SK-N-MC (cell line): Measurements from ENCODE around the gene MSANTD7.
"Not testable (repeated sequence)": the region's sequence is repeated elsewhere in the genome, so short reads cannot be mapped to it uniquely, and the experiment has no call there.

Source experiments
- DNase-seq: peaks from one replicate; pipeline ENCODE4 v3.0.0-alpha.2; 2011; ENCODE audit warnings: low read depth, low spot score
- H3K27ac ChIP-seq: fragments of 200-600 bp; sonication (generic); 2 replicates; pipeline ENCODE4 v1.5.1; 2016; ENCODE audit warnings: mixed run types
- H3K36me3 ChIP-seq: fragments of 200-600 bp; sonication (generic); 2 replicates; pipeline ENCODE4 v1.6.1; 2017; ENCODE audit warnings: antibody characterized with exemption, low read length, mixed read lengths; ENCODE audit not compliant: insufficient read depth
- H3K4me3 ChIP-seq: fragments of 200-600 bp; sonication (generic); 2 replicates; pipeline ENCODE4 v1.5.1; 2016
- H3K9ac ChIP-seq: fragments of 200-600 bp; sonication (generic); 2 replicates; pipeline ENCODE4 v1.8.0; 2017; ENCODE audit warnings: mixed run types, mixed read lengths; ENCODE audit not compliant: insufficient read length
- H3K9me3 ChIP-seq: fragments of 200-600 bp; sonication (generic); 2 replicates; pipeline ENCODE4 v1.6.1; 2017; ENCODE audit warnings: low read depth, mild to moderate bottlenecking, antibody characterized with exemption, low read length, moderate library complexity, mixed read lengths
- EZH2 ChIP-seq: fragments of 200-600 bp; sonication (generic); IDR thresholded peaks from one replicate; pipeline ENCODE4 v1.6.1; 2017; ENCODE audit warnings: antibody characterized with exemption
- FOXP2 ChIP-seq: optimal IDR thresholded peaks from 2 replicates; pipeline ENCODE3; 2011; ENCODE audit warnings: mild to moderate bottlenecking, moderate library complexity; ENCODE audit not compliant: insufficient read depth; ENCODE audit errors: extremely low read length, control extremely low read depth
- POLR2AphosphoS5 ChIP-seq: IDR thresholded peaks from 2 replicates; pipeline ENCODE4 v1.6.1; 2012; ENCODE audit warnings: mild to moderate bottlenecking, low read depth, low read length, borderline replicate concordance

Gene MSANTD7

DNA sequence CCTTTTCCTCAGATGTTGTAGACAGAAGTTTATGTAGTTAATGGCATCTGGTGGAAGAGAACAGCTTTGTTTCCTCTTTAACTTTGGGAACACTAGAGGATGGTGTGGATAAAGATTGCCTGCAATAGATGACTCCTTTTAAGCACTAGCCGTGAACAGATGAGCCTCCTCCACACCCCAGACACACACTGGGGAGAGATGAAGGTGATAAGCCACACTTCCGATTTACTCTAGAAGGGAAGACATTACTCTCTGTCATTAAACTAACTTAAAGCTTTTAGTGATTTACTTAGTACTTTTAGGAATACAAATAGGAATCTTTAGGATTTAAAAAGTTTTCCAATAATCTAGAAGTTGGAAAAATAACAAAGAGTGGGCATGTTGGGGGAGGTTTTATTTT lies 6.8 kb downstream of the MSANTD7 start:
- no peak overlapping the region for H3K4me3 ChIP-seq
- H3K36me3 ChIP-seq = peaks cover 31% of the 10 kb centered on the region
- H3K27ac ChIP-seq = no peak overlapping the region
- DNase-seq = no peak
- H3K9me3 ChIP-seq = no peaks in the 10 kb centered on the region
- TF ChIP-seq POLR2AphosphoS5 (no peak), EZH2 (no peak), FOXP2 (no peak)
- no peak overlapping the region for H3K9ac ChIP-seq

GRCh38 chr10:14852236-14852635 lies 14.1 kb downstream of the MSANTD7 start:
- Histone ChIP-seq H3K27ac (no peak overlapping the region), H3K9me3 (no peaks in the 10 kb centered on the region), H3K4me3 (no peak overlapping the region), H3K9ac (no peak overlapping the region), H3K36me3 (peaks cover 7% of the 10 kb centered on the region; the same call in 1 of the 2 replicates)
- TF ChIP-seq EZH2 = no peak
- no peak for TF ChIP-seq FOXP2
- TF ChIP-seq POLR2AphosphoS5 = no peak
- no peak for DNase-seq

DNA sequence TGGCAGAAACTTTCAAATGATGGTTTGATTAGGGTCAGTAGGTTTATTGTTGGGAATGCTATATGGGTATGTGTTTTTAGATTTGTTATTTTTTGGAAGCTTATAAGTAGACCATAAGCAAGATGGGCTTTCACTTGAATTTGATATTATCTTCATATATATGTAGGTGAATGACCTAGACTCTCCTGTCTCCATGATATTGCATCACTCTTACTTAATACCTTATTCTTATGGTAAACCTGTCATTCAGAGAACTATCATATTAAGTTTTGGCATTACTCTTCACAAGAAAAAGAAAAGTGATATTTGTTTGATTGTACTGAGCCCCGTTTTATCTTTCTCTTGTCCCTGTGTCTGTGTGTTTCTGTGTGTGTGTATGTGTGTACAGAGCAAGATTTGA lies 17.3 kb downstream of the MSANTD7 start:
- no peak overlapping the region for H3K27ac ChIP-seq
- no peaks in the 10 kb centered on the region for H3K9me3 ChIP-seq
- H3K36me3 ChIP-seq = peaks cover 7% of the 10 kb centered on the region; the same call in 1 of the 2 replicates
- H3K9ac ChIP-seq = no peak overlapping the region
- no peak overlapping the region for H3K4me3 ChIP-seq
- DNase-seq = no peak
- TF ChIP-seq EZH2 (no peak), POLR2AphosphoS5 (no peak), FOXP2 (no peak)

DNA sequence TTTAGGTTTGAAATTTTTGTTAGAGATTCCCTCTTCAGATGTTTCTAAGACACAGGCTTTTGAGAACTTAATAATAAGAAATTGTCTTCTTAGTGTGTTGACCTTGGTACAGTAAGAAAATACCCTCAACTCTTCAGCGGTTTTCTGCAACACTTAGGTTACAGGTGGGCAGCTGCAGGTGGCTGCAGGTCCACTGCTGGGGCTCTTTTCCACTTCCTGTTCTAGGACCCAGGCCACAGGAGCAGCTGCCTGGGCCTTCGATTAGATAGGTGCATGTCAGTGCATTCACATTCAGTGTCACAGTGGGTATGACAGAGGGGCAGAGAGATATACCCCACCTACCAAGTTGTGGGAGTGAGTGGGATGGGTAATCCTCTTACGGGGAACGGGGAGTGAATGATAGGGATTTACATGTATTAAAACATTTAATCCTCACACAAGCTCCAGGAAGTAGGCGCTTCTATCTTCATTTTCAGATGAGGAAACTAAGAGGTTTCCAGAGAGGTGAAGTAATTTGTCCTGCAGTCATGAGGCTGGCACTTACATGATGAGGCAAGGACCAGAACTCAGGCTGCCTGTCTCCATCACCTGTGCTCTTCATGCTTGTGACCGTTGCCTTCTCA lies 20.3 kb downstream of the MSANTD7 start:
- no peak for DNase-seq
- Histone ChIP-seq H3K4me3 (no peak overlapping the region), H3K9ac (no peak overlapping the region), H3K36me3 (no peaks in the 10 kb centered on the region), H3K27ac (no peak overlapping the region), H3K9me3 (no peaks in the 10 kb centered on the region)
- TF ChIP-seq POLR2AphosphoS5 (no peak), FOXP2 (no peak), EZH2 (no peak)

DNA sequence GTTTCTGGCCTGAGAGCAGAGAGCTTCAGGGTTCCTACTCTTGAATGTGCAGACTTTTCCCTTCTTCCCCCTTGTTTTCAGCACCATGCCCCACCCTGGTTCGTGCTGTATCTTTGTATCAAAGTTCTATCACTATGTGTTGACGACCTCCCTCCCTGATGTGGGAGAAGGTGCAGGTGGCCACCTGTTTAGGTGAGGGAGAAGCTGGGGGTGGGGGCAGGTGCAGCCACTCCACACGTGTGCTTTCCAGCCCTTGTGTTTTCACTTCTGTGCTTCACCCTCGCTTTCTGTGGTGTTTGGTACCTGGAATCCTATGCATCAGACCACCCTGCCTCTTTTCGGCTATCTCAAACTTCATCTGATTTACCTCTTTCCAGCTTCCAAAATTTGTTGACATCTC lies 20.9 kb downstream of the MSANTD7 start:
- no peak for DNase-seq
- no peaks in the 10 kb centered on the region for H3K9me3 ChIP-seq
- H3K9ac ChIP-seq = no peak overlapping the region
- H3K36me3 ChIP-seq = no peaks in the 10 kb centered on the region
- no peak overlapping the region for H3K4me3 ChIP-seq
- H3K27ac ChIP-seq = no peak overlapping the region
- TF ChIP-seq FOXP2 (no peak), EZH2 (no peak), POLR2AphosphoS5 (no peak)

- H3K9me3 ChIP-seq = no peaks in the 10 kb centered on the region
- DNase-seq = no peak
- no peak overlapping the region for H3K9ac ChIP-seq
- TF ChIP-seq FOXP2 (no peak), EZH2 (no peak), POLR2AphosphoS5 (no peak)
- no peaks in the 10 kb centered on the region for H3K36me3 ChIP-seq
- no peak overlapping the region for H3K27ac ChIP-seq
- no peak overlapping the region for H3K4me3 ChIP-seq
Observed at GRCh38 chr10:14859775-14860174, 21.7 kb downstream of the MSANTD7 start.

GRCh38 chr10:14860791-14861190 lies 22.7 kb downstream of the MSANTD7 start:
- TF ChIP-seq FOXP2 (no peak), EZH2 (no peak), POLR2AphosphoS5 (no peak)
- H3K4me3 ChIP-seq = no peak overlapping the region
- no peaks in the 10 kb centered on the region for H3K9me3 ChIP-seq
- H3K36me3 ChIP-seq = no peaks in the 10 kb centered on the region
- no peak overlapping the region for H3K27ac ChIP-seq
- no peak for DNase-seq
- no peak overlapping the region for H3K9ac ChIP-seq

DNA sequence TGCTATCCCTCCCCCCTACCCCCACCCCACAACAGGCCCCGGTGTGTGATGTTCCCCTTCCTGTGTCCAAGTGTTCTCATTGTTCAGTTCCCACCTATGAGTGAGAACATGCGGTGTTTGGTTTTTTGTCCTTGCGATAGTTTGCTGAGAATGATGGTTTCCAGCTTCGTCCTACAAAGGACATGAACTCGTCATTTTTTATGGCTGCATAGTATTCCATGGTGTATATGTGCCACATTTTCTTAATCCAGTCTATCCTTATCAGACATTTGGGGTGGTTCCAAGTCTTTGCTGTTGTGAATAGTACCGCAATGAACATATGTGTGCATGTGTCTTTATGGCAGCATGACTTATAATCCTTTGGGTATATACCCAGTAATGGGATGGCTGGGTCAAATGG lies 26.4 kb downstream of the MSANTD7 start:
- DNase-seq, H3K9ac ChIP-seq, H3K27ac ChIP-seq, H3K36me3 ChIP-seq, H3K4me3 ChIP-seq, H3K9me3 ChIP-seq: not testable (repeated sequence)

GRCh38 chr10:14864871-14865270 lies 26.8 kb downstream of the MSANTD7 start:
- not testable (repeated sequence) for H3K36me3 ChIP-seq, H3K9me3 ChIP-seq, H3K27ac ChIP-seq, H3K4me3 ChIP-seq, H3K9ac ChIP-seq, DNase-seq
